ENCODE data around the gene P3H1. TPM values are rescaled to one million over a fixed set of nuclear protein-coding genes. Genes with fewer than 3 reads are reported as not detected.
A peak's percentile ranks its signal among the peaks of the same experiment; 100 is the strongest.

Gene P3H1
- total and polyA plus RNA-seq, 5 donors: 11.1 to 17.8 (median 14.2) TPM

DNA sequence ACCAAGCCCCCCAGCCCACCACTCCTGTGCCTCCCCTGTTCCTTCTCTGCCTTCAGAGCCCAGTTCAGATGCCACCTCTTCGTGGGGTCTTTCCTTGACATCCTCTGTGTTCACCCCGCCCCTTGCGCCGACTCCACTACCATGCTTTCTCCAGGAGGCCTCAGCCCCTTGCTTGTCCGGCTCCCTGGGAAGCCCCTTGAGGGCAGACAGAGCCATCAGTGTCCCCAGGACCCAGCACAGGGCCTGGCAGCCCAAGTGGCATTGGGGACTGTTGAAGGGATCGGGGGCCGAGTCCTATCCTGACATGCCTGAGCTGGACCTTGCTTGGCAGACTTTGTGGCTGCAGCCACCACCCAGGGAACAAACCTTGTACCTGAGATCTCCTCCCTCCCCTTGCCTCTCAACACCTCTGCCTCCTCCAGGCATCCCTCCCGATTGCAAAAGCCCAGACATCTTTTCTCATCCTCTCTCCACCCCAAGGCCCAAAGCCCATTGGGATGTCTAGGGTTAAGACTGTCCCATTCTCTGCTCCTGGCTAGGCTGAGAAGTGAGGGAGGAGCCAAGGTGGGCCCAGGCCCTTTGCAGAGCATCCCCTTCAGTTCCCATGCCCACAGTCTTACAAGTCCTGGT is 30.1 kb downstream of the P3H1 start:
- H3K27me3 ChIP-seq (ENCODE audit: control insufficient read depth, insufficient read depth): no peaks in the 10 kb centered on the region
- 91% methylated on average over 8 of the region's 8 CpGs for WGBS
- no peak overlapping the region for H3K27ac ChIP-seq (ENCODE audit: low read length)
- no peaks in the 10 kb centered on the region for H3K4me1 ChIP-seq (ENCODE audit: control insufficient read depth, insufficient read depth, low read length)
- intact Hi-C loops (cut with DNase I): no loop called here
- ATAC-seq (no peak), DNase-seq (peak in 1 of 3 donors; percentile 45)
- no peak overlapping the region for H3K4me3 ChIP-seq (ENCODE audit: low read length)
- no peaks in the 10 kb centered on the region for H3K9me3 ChIP-seq (ENCODE audit: control insufficient read depth, low read length)

GRCh38 chr1:42736152-42736551 is 30.7 kb downstream of the P3H1 start:
- Histone ChIP-seq H3K4me1 (ENCODE audit: control insufficient read depth, insufficient read depth, low read length) (no peaks in the 10 kb centered on the region), H3K4me3 (ENCODE audit: low read length) (no peak overlapping the region), H3K27me3 (ENCODE audit: control insufficient read depth, insufficient read depth) (no peaks in the 10 kb centered on the region), H3K9me3 (ENCODE audit: control insufficient read depth, low read length) (no peaks in the 10 kb centered on the region), H3K27ac (ENCODE audit: low read length) (no peak overlapping the region)
- peak in 2 of 3 donors; percentile 55 to 66 for DNase-seq
- intact Hi-C loops (cut with DNase I): no loop called here
- ATAC-seq: peak in 1 of 2 donors; percentile 34
- 59% methylated on average over 4 of the region's 4 CpGs for WGBS

- H3K4me1 ChIP-seq (ENCODE audit: control insufficient read depth, insufficient read depth, low read length): no peaks in the 10 kb centered on the region
- H3K27me3 ChIP-seq (ENCODE audit: control insufficient read depth, insufficient read depth): no peaks in the 10 kb centered on the region
- intact Hi-C loops (cut with DNase I): no loop called here
- H3K27ac ChIP-seq (ENCODE audit: low read length): no peak overlapping the region
- no peaks in the 10 kb centered on the region for H3K9me3 ChIP-seq (ENCODE audit: control insufficient read depth, low read length)
- peak in 1 of 3 donors; percentile 54 for DNase-seq
- ATAC-seq: no peak
- WGBS: 87% methylated on average over 14 of the region's 14 CpGs
- H3K4me3 ChIP-seq (ENCODE audit: low read length): no peak overlapping the region
Measured at GRCh38 chr1:42735477-42736105, 31.2 kb downstream of the P3H1 start.

GRCh38 chr1:42735056-42735455 is 31.8 kb downstream of the P3H1 start:
- intact Hi-C loops (cut with DNase I): no loop called here
- WGBS: 84% methylated on average over 11 of the region's 11 CpGs
- Histone ChIP-seq H3K4me1 (ENCODE audit: control insufficient read depth, insufficient read depth, low read length) (no peaks in the 10 kb centered on the region), H3K27ac (ENCODE audit: low read length) (no peak overlapping the region), H3K27me3 (ENCODE audit: control insufficient read depth, insufficient read depth) (no peaks in the 10 kb centered on the region), H3K4me3 (ENCODE audit: low read length) (no peak overlapping the region), H3K9me3 (ENCODE audit: control insufficient read depth, low read length) (no peaks in the 10 kb centered on the region)
- ATAC-seq (no peak), DNase-seq (peak in 1 of 3 donors; percentile 37)

GRCh38 chr1:42734201-42735035 is 32.4 kb downstream of the P3H1 start:
- Histone ChIP-seq H3K27me3 (ENCODE audit: control insufficient read depth, insufficient read depth) (no peaks in the 10 kb centered on the region), H3K4me1 (ENCODE audit: control insufficient read depth, insufficient read depth, low read length) (no peaks in the 10 kb centered on the region), H3K9me3 (ENCODE audit: control insufficient read depth, low read length) (no peaks in the 10 kb centered on the region), H3K4me3 (ENCODE audit: low read length) (no peak overlapping the region), H3K27ac (ENCODE audit: low read length) (no peak overlapping the region)
- intact Hi-C loops (cut with DNase I): no loop called here
- DNase-seq (no peak), ATAC-seq (no peak)
- 92% methylated on average over 7 of the region's 7 CpGs for WGBS

GRCh38 chr1:42733415-42734200 is 33.2 kb downstream of the P3H1 start:
- ATAC-seq (no peak), DNase-seq (peak in 1 of 3 donors; percentile 34)
- H3K9me3 ChIP-seq (ENCODE audit: control insufficient read depth, low read length): no peaks in the 10 kb centered on the region
- intact Hi-C loops (cut with DNase I): no loop called here
- 90% methylated on average over 12 of the region's 12 CpGs for WGBS
- H3K27ac ChIP-seq (ENCODE audit: low read length): no peak overlapping the region
- H3K4me1 ChIP-seq (ENCODE audit: control insufficient read depth, insufficient read depth, low read length): no peaks in the 10 kb centered on the region
- no peaks in the 10 kb centered on the region for H3K27me3 ChIP-seq (ENCODE audit: control insufficient read depth, insufficient read depth)
- no peak overlapping the region for H3K4me3 ChIP-seq (ENCODE audit: low read length)

GRCh38 chr1:42732126-42732680 is 34.6 kb downstream of the P3H1 start:
- 65% methylated on average over 10 of the region's 10 CpGs for WGBS
- Histone ChIP-seq H3K27me3 (ENCODE audit: control insufficient read depth, insufficient read depth) (no peaks in the 10 kb centered on the region), H3K4me3 (ENCODE audit: low read length) (no peak overlapping the region), H3K4me1 (ENCODE audit: control insufficient read depth, insufficient read depth, low read length) (no peaks in the 10 kb centered on the region), H3K27ac (ENCODE audit: low read length) (no peak overlapping the region), H3K9me3 (ENCODE audit: control insufficient read depth, low read length) (no peaks in the 10 kb centered on the region)
- ATAC-seq (no peak), DNase-seq (no peak)
- intact Hi-C loops (cut with DNase I): no loop called here

DNA sequence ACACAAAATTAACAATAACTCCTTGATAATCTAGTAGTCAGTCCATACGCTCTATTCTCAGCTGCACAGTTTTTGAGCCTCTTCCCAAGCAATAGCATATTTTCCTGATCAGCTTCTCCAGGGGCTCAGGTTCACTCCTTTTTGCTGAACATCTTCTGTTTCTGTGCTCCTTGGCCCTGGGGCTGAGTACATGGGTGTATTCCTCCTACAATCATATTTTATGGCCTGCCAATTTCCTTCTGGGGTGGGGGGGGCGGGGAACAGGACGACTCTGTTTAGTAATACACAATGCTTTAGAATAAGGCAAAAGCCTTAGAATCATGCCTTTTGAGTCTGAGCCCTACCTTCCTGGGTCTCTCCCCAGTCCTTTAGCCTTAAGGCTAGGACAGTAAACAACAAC is 35.2 kb downstream of the P3H1 start:
- no peaks in the 10 kb centered on the region for H3K4me1 ChIP-seq (ENCODE audit: control insufficient read depth, insufficient read depth, low read length)
- no peaks in the 10 kb centered on the region for H3K27me3 ChIP-seq (ENCODE audit: control insufficient read depth, insufficient read depth)
- H3K4me3 ChIP-seq (ENCODE audit: low read length): no peak overlapping the region
- no peak for DNase-seq
- no peaks in the 10 kb centered on the region for H3K9me3 ChIP-seq (ENCODE audit: control insufficient read depth, low read length)
- intact Hi-C loops (cut with DNase I): no loop called here
- 62% methylated on average over 3 of the region's 3 CpGs for WGBS
- no peak overlapping the region for H3K27ac ChIP-seq (ENCODE audit: low read length)
- ATAC-seq: no peak

GRCh38 chr1:42730988-42731387 is 35.8 kb downstream of the P3H1 start:
- no peak overlapping the region for H3K4me3 ChIP-seq (ENCODE audit: low read length)
- WGBS: 61% methylated on average over 4 of the region's 4 CpGs
- DNase-seq (no peak), ATAC-seq (no peak)
- no peak overlapping the region for H3K27ac ChIP-seq (ENCODE audit: low read length)
- intact Hi-C loops (cut with DNase I): no loop called here
- H3K9me3 ChIP-seq (ENCODE audit: control insufficient read depth, low read length): no peaks in the 10 kb centered on the region
- H3K27me3 ChIP-seq (ENCODE audit: control insufficient read depth, insufficient read depth): no peaks in the 10 kb centered on the region
- no peaks in the 10 kb centered on the region for H3K4me1 ChIP-seq (ENCODE audit: control insufficient read depth, insufficient read depth, low read length)

DNA sequence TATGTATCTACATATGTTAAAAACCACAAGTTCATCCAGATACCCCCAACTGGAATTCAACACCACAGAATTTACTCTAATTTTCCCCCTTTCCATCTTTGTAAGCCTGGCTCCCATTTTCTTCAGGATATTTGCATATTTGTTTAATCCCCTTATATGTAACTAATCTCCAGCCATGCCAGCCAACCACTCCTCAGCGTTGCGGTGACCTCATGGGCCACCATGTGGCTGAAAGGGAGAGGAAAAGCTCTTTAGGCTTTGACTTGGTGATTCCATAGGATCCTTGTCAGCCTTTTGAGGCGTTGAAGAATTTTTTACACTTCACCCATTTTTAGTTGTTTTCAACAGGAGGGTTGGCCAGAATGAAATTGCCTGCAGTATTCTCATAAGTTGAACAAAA is 36.8 kb downstream of the P3H1 start:
- Histone ChIP-seq H3K27me3 (ENCODE audit: control insufficient read depth, insufficient read depth) (no peaks in the 10 kb centered on the region), H3K4me3 (ENCODE audit: low read length) (no peak overlapping the region), H3K4me1 (ENCODE audit: control insufficient read depth, insufficient read depth, low read length) (no peaks in the 10 kb centered on the region), H3K9me3 (ENCODE audit: control insufficient read depth, low read length) (no peaks in the 10 kb centered on the region), H3K27ac (ENCODE audit: low read length) (no peak overlapping the region)
- no peak for DNase-seq
- WGBS: 91% methylated on average over 3 of the region's 3 CpGs
- ATAC-seq: no peak
- intact Hi-C loops (cut with DNase I): no loop called here
